Naive thymus-derived CD4-positive, alpha-beta T cell (primary cell): ENCODE measurements around the gene MADD. TPM values are rescaled to one million over a fixed set of nuclear protein-coding genes. Genes with fewer than 3 reads are reported as not detected.

Experiments used
- ATAC-seq: fragments of 150-1000 bp; cut with Tn5 transposase; 2 replicates; pipeline ENCODE4 v1.10.0; 2021; ENCODE audit warnings: mild to moderate bottlenecking, moderate library complexity
- CTCF ChIA-PET: fragments of 350-600 bp; sonication (Branson Sonifier 250); formaldehyde crosslinking; loops from one replicate; lab custom pipeline; 2021; ENCODE audit warnings: antibody characterized with exemption; lab: Charles Lee
- POLR2A ChIA-PET: fragments of 350-600 bp; sonication (Branson Sonifier 250); formaldehyde crosslinking; loops from one replicate; lab custom pipeline; 2021; ENCODE audit warnings: antibody characterized with exemption, inconsistent platforms; lab: Charles Lee
- DNase-seq, 9 donors: peaks; one replicate each; pipeline versions ENCODE4 v3.0.0 to v3.0.0-alpha.2; 2020 to 2022; ENCODE audit warnings: mixed read lengths in 1 of 9
- H3K27ac ChIP-seq: one replicate; pipeline ENCODE4 v1.7.0; 2013; ENCODE audit warnings: mild to moderate bottlenecking, low read depth, low read length, moderate library complexity
- H3K27me3 ChIP-seq, 2 donors: one replicate each; pipeline ENCODE4 v1.7.0; 2013; ENCODE audit warnings: low read length in 2 of 2, mild to moderate bottlenecking in 2 of 2, moderate library complexity in 2 of 2; ENCODE audit not compliant: control insufficient read depth in 2 of 2, insufficient read depth in 2 of 2
- H3K36me3 ChIP-seq, 3 experiments: 1 replicate in 2 of 3; 2 replicates in 1 of 3; pipeline ENCODE4 v1.7.0; 2013; ENCODE audit warnings: low read length in 3 of 3, mild to moderate bottlenecking in 3 of 3, moderate library complexity in 1 of 3; ENCODE audit not compliant: insufficient read depth in 3 of 3, control insufficient read depth in 2 of 3
- H3K4me1 ChIP-seq, 2 donors: one replicate each; pipeline ENCODE4 v1.7.0; 2013; ENCODE audit warnings: low read length in 2 of 2, mild to moderate bottlenecking in 2 of 2, moderate library complexity in 1 of 2; ENCODE audit not compliant: control insufficient read depth in 2 of 2, insufficient read depth in 2 of 2
- H3K4me3 ChIP-seq: 2 replicates; pipeline ENCODE4 v1.7.0; 2013; ENCODE audit warnings: mild to moderate bottlenecking, low read length
- H3K9me3 ChIP-seq, 3 experiments: 1 replicate in 2 of 3; 2 replicates in 1 of 3; pipeline ENCODE4 v1.7.0; 2013; ENCODE audit warnings: low read length in 3 of 3; ENCODE audit not compliant: control insufficient read depth in 2 of 3
- H3K27ac Mint-ChIP-seq, 9 donors: one replicate each; pipeline ENCODE4 v1.8.0; 2020 to 2022; ENCODE audit warnings: mixed read lengths in 9 of 9, mild to moderate bottlenecking in 8 of 9, moderate library complexity in 5 of 9, inconsistent platforms in 2 of 9
- H3K27me3 Mint-ChIP-seq, 5 donors: one replicate each; pipeline ENCODE4 v1.8.0; 2021 to 2022; ENCODE audit warnings: mixed read lengths in 5 of 5, mild to moderate bottlenecking in 1 of 5
- H3K36me3 Mint-ChIP-seq, 5 donors: one replicate each; pipeline ENCODE4 v1.8.0; 2020 to 2022; ENCODE audit warnings: mixed read lengths in 5 of 5, mild to moderate bottlenecking in 3 of 5, inconsistent platforms in 1 of 5
- H3K4me1 Mint-ChIP-seq, 7 donors: one replicate each; pipeline ENCODE4 v1.8.0; 2020 to 2022; ENCODE audit warnings: mixed read lengths in 7 of 7, mild to moderate bottlenecking in 3 of 7, inconsistent platforms in 1 of 7
- H3K4me3 Mint-ChIP-seq, 10 donors: one replicate each; pipeline ENCODE4 v1.8.0; 2020 to 2022; ENCODE audit warnings: mild to moderate bottlenecking in 10 of 10, mixed read lengths in 10 of 10, moderate library complexity in 6 of 10, inconsistent platforms in 2 of 10
- H3K9me3 Mint-ChIP-seq, 11 donors: one replicate each; pipeline ENCODE4 v1.8.0; 2020 to 2022; ENCODE audit warnings: mixed read lengths in 11 of 11, mild to moderate bottlenecking in 4 of 11, inconsistent platforms in 1 of 11, moderate library complexity in 1 of 11
- intact Hi-C, 2 donors: fragments of 100-400 bp; cut with micrococcal nuclease; formaldehyde crosslinking; loops; one replicate each; pipeline ENCODE4 v1.15.1; 2023
- polyA plus RNA-seq, 2 donors: library from polyadenylated mRNA; unstranded; fragments of 300-500 nt; fragmentation: Illumina TruSeq; gene quantifications; one replicate each; pipeline ENCODE4 v1.2.3, GENCODE V29; 2021
- total RNA-seq, 6 experiments: library from RNA in 5 of 6; stranded (reverse) in 5 of 6; gene quantifications; 1 replicate in 5 of 6; 2 replicates in 1 of 6; pipeline ENCODE4 v1.2.3 and lab custom pipeline; 2021 to 2026

The MADD gene
- total and polyA plus RNA-seq, 7 experiments from 2014 or later = 18.7 to 150 (median 117) TPM

GRCh38 chr11:47375546-47376085 lies 105.7 kb downstream of the MADD start:
- H3K27ac Mint-ChIP-seq = peak overlapping the region in 1 of 9 donors; percentile 43
- Histone ChIP-seq H3K36me3 (no peaks in the 10 kb centered on the region), H3K27me3 (no peaks in the 10 kb centered on the region), H3K27ac (no peak overlapping the region), H3K4me1 (peaks cover 0 to 3% of the 10 kb centered on the region in 2 donors), H3K4me3 (no peak overlapping the region), H3K9me3 (no peaks in the 10 kb centered on the region)
- intact Hi-C loops = no loop called here
- no peaks in the 10 kb centered on the region for H3K9me3 Mint-ChIP-seq
- no peaks in the 10 kb centered on the region for H3K36me3 Mint-ChIP-seq
- POLR2A ChIA-PET = interaction anchor here (2.6 kb wide), 1 partner anchor 33 kb away, joined by 40 read pairs; the partner anchor contains the start of gene SLC39A13
- CTCF ChIA-PET = interaction anchor here (1.9 to 4.4 kb wide), 3 partner anchors 13 to 24 kb away, joined by 20 to 33 read pairs (median 31); no protein-coding TSS in a partner anchor
- H3K27me3 Mint-ChIP-seq = no peaks in the 10 kb centered on the region
- H3K4me3 Mint-ChIP-seq = peak overlapping the region in 2 of 10 donors; percentile 63
- DNase-seq (no peak), ATAC-seq (no peak)
- H3K4me1 Mint-ChIP-seq = peaks cover 0 to 12% (median 0%) of the 10 kb centered on the region in 7 donors

- Histone ChIP-seq H3K36me3 (no peaks in the 10 kb centered on the region), H3K27ac (no peak overlapping the region), H3K9me3 (no peaks in the 10 kb centered on the region), H3K27me3 (no peaks in the 10 kb centered on the region), H3K4me3 (no peak overlapping the region), H3K4me1 (peaks cover 0 to 3% of the 10 kb centered on the region in 2 donors)
- peak overlapping the region in 3 of 9 donors; percentile 13 to 58 (median 43) for H3K27ac Mint-ChIP-seq
- peaks cover 0 to 13% (median 0%) of the 10 kb centered on the region in 7 donors for H3K4me1 Mint-ChIP-seq
- no peaks in the 10 kb centered on the region for H3K9me3 Mint-ChIP-seq
- H3K4me3 Mint-ChIP-seq = peak overlapping the region in 1 of 10 donors; percentile 63
- ATAC-seq (no peak), DNase-seq (no peak)
- H3K27me3 Mint-ChIP-seq = no peaks in the 10 kb centered on the region
- ChIA-PET POLR2A (no interaction called here), CTCF (no interaction called here)
- intact Hi-C loops = no loop called here
- no peaks in the 10 kb centered on the region for H3K36me3 Mint-ChIP-seq
Measured at GRCh38 chr11:47376107-47376524, 106.2 kb downstream of the MADD start.

- Mint-ChIP-seq H3K27ac (peak overlapping the region in 2 of 9 donors; percentile 13 to 43), H3K9me3 (no peaks in the 10 kb centered on the region), H3K36me3 (no peaks in the 10 kb centered on the region), H3K4me3 (peak overlapping the region in 1 of 10 donors; percentile 27), H3K27me3 (no peaks in the 10 kb centered on the region), H3K4me1 (peaks cover 0 to 14% (median 0%) of the 10 kb centered on the region in 7 donors)
- POLR2A ChIA-PET = interaction anchor here (0.7 kb wide), 1 partner anchor 76 kb away, joined by 3 read pairs; no protein-coding TSS in a partner anchor
- no peaks in the 10 kb centered on the region for H3K27me3 ChIP-seq
- peaks cover 0 to 3% of the 10 kb centered on the region in 2 donors for H3K4me1 ChIP-seq
- DNase-seq (no peak), ATAC-seq (peak; percentile 20)
- CTCF ChIA-PET = interaction anchor here (1.5 kb wide), 1 partner anchor 12 kb away, joined by 3 read pairs; no protein-coding TSS in a partner anchor
- H3K27ac ChIP-seq = no peak overlapping the region
- H3K4me3 ChIP-seq = no peak overlapping the region
- intact Hi-C loops = no loop called here
- H3K36me3 ChIP-seq = no peaks in the 10 kb centered on the region
- no peaks in the 10 kb centered on the region for H3K9me3 ChIP-seq
Measured at GRCh38 chr11:47376525-47377371, 106.8 kb downstream of the MADD start.

GRCh38 chr11:47377571-47378009 lies 107.7 kb downstream of the MADD start:
- H3K4me3 ChIP-seq = no peak overlapping the region
- POLR2A ChIA-PET = interaction anchor here (0.6 to 2.9 kb wide), 2 partner anchors 10 to 21 kb away, joined by 3 to 7 read pairs; no protein-coding TSS in a partner anchor

GRCh38 chr11:47378010-47378835 lies 108.3 kb downstream of the MADD start, which contains the start of gene SPI1:
SPI1 (minus strand) TSS chr11:47378547; CDS start chr11:47378353, 194 bp downstream.
- no peaks in the 10 kb centered on the region for H3K9me3 Mint-ChIP-seq
- no peak within 1 kb of the TSS for H3K27ac ChIP-seq
- no peaks in the 10 kb centered on the region for H3K9me3 ChIP-seq
- H3K4me1 Mint-ChIP-seq = peaks cover 0 to 23% (median 4%) of the 10 kb centered on the region in 7 donors
- intact Hi-C loops = no loop called here
- H3K27me3 ChIP-seq = no peaks in the 10 kb centered on the region
- peaks cover 0 to 3% of the 10 kb centered on the region in 2 donors for H3K4me1 ChIP-seq
- H3K27ac Mint-ChIP-seq = peak within 1 kb of the TSS in 3 of 9 donors; percentile 31 to 63 (median 34)
- DNase-seq (no peak), ATAC-seq (peak; percentile 77)
- H3K27me3 Mint-ChIP-seq = no peaks in the 10 kb centered on the region
- POLR2A ChIA-PET = interaction anchor here (0.6 to 2.9 kb wide), 8 partner anchors 10 to 1263 kb away, joined by 3 to 7 read pairs (median 3); no protein-coding TSS in a partner anchor
- no peaks in the 10 kb centered on the region for H3K36me3 ChIP-seq
- H3K4me3 ChIP-seq = no peak within 1 kb of the TSS
- CTCF ChIA-PET = interaction anchor here (0.6 to 1.5 kb wide), 4 partner anchors 11 to 38 kb away, joined by 3 to 4 read pairs (median 3); no protein-coding TSS in a partner anchor
- no peaks in the 10 kb centered on the region for H3K36me3 Mint-ChIP-seq
- peak within 1 kb of the TSS in 1 of 10 donors; percentile 27 for H3K4me3 Mint-ChIP-seq

More at GRCh38 chr11:47377571-47378009, 107.7 kb downstream of the MADD start:
- DNase-seq (no peak), ATAC-seq (no peak)
- Mint-ChIP-seq H3K4me1 (peaks cover 0 to 18% (median 4%) of the 10 kb centered on the region in 7 donors), H3K36me3 (no peaks in the 10 kb centered on the region), H3K27ac (peak overlapping the region in 2 of 9 donors; percentile 34 to 63), H3K9me3 (no peaks in the 10 kb centered on the region), H3K27me3 (no peaks in the 10 kb centered on the region), H3K4me3 (peak overlapping the region in 1 of 10 donors; percentile 27)
- CTCF ChIA-PET = interaction anchor here (1.5 kb wide), 1 partner anchor 11 kb away, joined by 3 read pairs; no protein-coding TSS in a partner anchor
- Histone ChIP-seq H3K27ac (no peak overlapping the region), H3K4me1 (peaks cover 0 to 3% of the 10 kb centered on the region in 2 donors), H3K9me3 (no peaks in the 10 kb centered on the region), H3K27me3 (no peaks in the 10 kb centered on the region), H3K36me3 (no peaks in the 10 kb centered on the region)
- intact Hi-C loops = no loop called here
